ENCODE measurements around the gene SMAP2. TPM values are rescaled to one million over a fixed set of nuclear protein-coding genes. Genes with fewer than 3 reads are reported as not detected.

Gene SMAP2
- total RNA-seq, 1 donor from 2014 or later, result 196 TPM

GRCh38 chr1:40421431-40422384, 48.2 kb downstream of the SMAP2 start:
- H3K36me3 Mint-ChIP-seq (ENCODE audit: low read depth), result peaks cover 76% of the 10 kb centered on the region
- no peaks in the 10 kb centered on the region for H3K27me3 Mint-ChIP-seq (ENCODE audit: insufficient read depth)
- peak overlapping the region; percentile 65 for H3K27ac Mint-ChIP-seq
- peaks cover 20% of the 10 kb centered on the region for H3K4me1 Mint-ChIP-seq (ENCODE audit: low read depth)
- intact Hi-C loops (cut with micrococcal nuclease), result no loop called here
- no peak overlapping the region for H3K4me3 Mint-ChIP-seq
- H3K9me3 Mint-ChIP-seq, result no peaks in the 10 kb centered on the region
- DNase-seq (ENCODE audit: low spot score), result no peak

- H3K9me3 Mint-ChIP-seq, result no peaks in the 10 kb centered on the region
- intact Hi-C loops (cut with micrococcal nuclease), result no loop called here
- H3K36me3 Mint-ChIP-seq (ENCODE audit: low read depth), result peaks cover 67% of the 10 kb centered on the region
- peaks cover 20% of the 10 kb centered on the region for H3K4me1 Mint-ChIP-seq (ENCODE audit: low read depth)
- no peaks in the 10 kb centered on the region for H3K27me3 Mint-ChIP-seq (ENCODE audit: insufficient read depth)
- DNase-seq (ENCODE audit: low spot score), result no peak
- no peak overlapping the region for H3K27ac Mint-ChIP-seq
- no peak overlapping the region for H3K4me3 Mint-ChIP-seq
These were observed 49.2 kb downstream of the SMAP2 start for GRCh38 chr1:40422630-40423263.

- intact Hi-C loops (cut with micrococcal nuclease), result no loop called here
- no peaks in the 10 kb centered on the region for H3K27me3 Mint-ChIP-seq (ENCODE audit: insufficient read depth)
These were observed 49.7 kb downstream of the SMAP2 start for GRCh38 chr1:40423264-40423642.

GRCh38 chr1:40423951-40424618, 50.6 kb downstream of the SMAP2 start:
- DNase-seq (ENCODE audit: low spot score), result no peak
- Mint-ChIP-seq H3K27ac (peak overlapping the region; percentile 30), H3K4me3 (no peak overlapping the region), H3K9me3 (no peaks in the 10 kb centered on the region), H3K36me3 (ENCODE audit: low read depth) (peaks cover 56% of the 10 kb centered on the region), H3K27me3 (ENCODE audit: insufficient read depth) (no peaks in the 10 kb centered on the region), H3K4me1 (ENCODE audit: low read depth) (peaks cover 20% of the 10 kb centered on the region)
- intact Hi-C loops (cut with micrococcal nuclease), result no loop called here

More at GRCh38 chr1:40423264-40423642, 49.7 kb downstream of the SMAP2 start:
- DNase-seq (ENCODE audit: low spot score), result no peak
- H3K27ac Mint-ChIP-seq, result no peak overlapping the region
- H3K4me3 Mint-ChIP-seq, result no peak overlapping the region
- no peaks in the 10 kb centered on the region for H3K9me3 Mint-ChIP-seq
- peaks cover 20% of the 10 kb centered on the region for H3K4me1 Mint-ChIP-seq (ENCODE audit: low read depth)
- peaks cover 62% of the 10 kb centered on the region for H3K36me3 Mint-ChIP-seq (ENCODE audit: low read depth)

GRCh38 chr1:40425198-40425597, 51.7 kb downstream of the SMAP2 start:
- H3K27ac Mint-ChIP-seq, result peak overlapping the region; percentile 36
- intact Hi-C loops (cut with micrococcal nuclease), result no loop called here
- peaks cover 51% of the 10 kb centered on the region for H3K36me3 Mint-ChIP-seq (ENCODE audit: low read depth)
- DNase-seq (ENCODE audit: low spot score), result no peak
- no peaks in the 10 kb centered on the region for H3K27me3 Mint-ChIP-seq (ENCODE audit: insufficient read depth)
- H3K9me3 Mint-ChIP-seq, result no peaks in the 10 kb centered on the region
- no peak overlapping the region for H3K4me3 Mint-ChIP-seq
- H3K4me1 Mint-ChIP-seq (ENCODE audit: low read depth), result peaks cover 17% of the 10 kb centered on the region

- Mint-ChIP-seq H3K9me3 (no peaks in the 10 kb centered on the region), H3K4me1 (ENCODE audit: low read depth) (peaks cover 8% of the 10 kb centered on the region), H3K4me3 (no peak overlapping the region), H3K27me3 (ENCODE audit: insufficient read depth) (no peaks in the 10 kb centered on the region), H3K36me3 (ENCODE audit: low read depth) (peaks cover 14% of the 10 kb centered on the region), H3K27ac (no peak overlapping the region)
- intact Hi-C loops (cut with micrococcal nuclease), result no loop called here
- no peak for DNase-seq (ENCODE audit: low spot score)
These were observed 57.9 kb downstream of the SMAP2 start for GRCh38 chr1:40431385-40431784.

- peaks cover 8% of the 10 kb centered on the region for H3K4me1 Mint-ChIP-seq (ENCODE audit: low read depth)
- intact Hi-C loops (cut with micrococcal nuclease), result no loop called here
- no peak overlapping the region for H3K27ac Mint-ChIP-seq
- H3K9me3 Mint-ChIP-seq, result no peaks in the 10 kb centered on the region
- no peaks in the 10 kb centered on the region for H3K27me3 Mint-ChIP-seq (ENCODE audit: insufficient read depth)
- H3K36me3 Mint-ChIP-seq (ENCODE audit: low read depth), result peaks cover 16% of the 10 kb centered on the region
- no peak overlapping the region for H3K4me3 Mint-ChIP-seq
- DNase-seq (ENCODE audit: low spot score), result no peak
These were observed 59.3 kb downstream of the SMAP2 start for GRCh38 chr1:40432644-40433390.

- Mint-ChIP-seq H3K27me3 (ENCODE audit: insufficient read depth) (no peaks in the 10 kb centered on the region), H3K4me1 (ENCODE audit: low read depth) (peaks cover 16% of the 10 kb centered on the region), H3K9me3 (peaks cover 13% of the 10 kb centered on the region), H3K27ac (no peak overlapping the region), H3K4me3 (no peak overlapping the region), H3K36me3 (ENCODE audit: low read depth) (peaks cover 22% of the 10 kb centered on the region)
- no peak for DNase-seq (ENCODE audit: low spot score)
- intact Hi-C loops (cut with micrococcal nuclease), result no loop called here
These were observed 61.9 kb downstream of the SMAP2 start for GRCh38 chr1:40435471-40435870.

GRCh38 chr1:40435876-40436275, 62.3 kb downstream of the SMAP2 start:
- no peak for DNase-seq (ENCODE audit: low spot score)
- Mint-ChIP-seq H3K36me3 (ENCODE audit: low read depth) (peaks cover 24% of the 10 kb centered on the region), H3K27me3 (ENCODE audit: insufficient read depth) (no peaks in the 10 kb centered on the region), H3K27ac (no peak overlapping the region), H3K9me3 (peaks cover 13% of the 10 kb centered on the region), H3K4me3 (no peak overlapping the region), H3K4me1 (ENCODE audit: low read depth) (peaks cover 16% of the 10 kb centered on the region)
- intact Hi-C loops (cut with micrococcal nuclease), result no loop called here

- peaks cover 20% of the 10 kb centered on the region for H3K36me3 Mint-ChIP-seq (ENCODE audit: low read depth)
- peaks cover 16% of the 10 kb centered on the region for H3K4me1 Mint-ChIP-seq (ENCODE audit: low read depth)
- peaks cover 13% of the 10 kb centered on the region for H3K9me3 Mint-ChIP-seq
- intact Hi-C loops (cut with micrococcal nuclease), result loop anchor here (1.0 kb wide), 1 partner anchor 294 kb away; no protein-coding TSS in a partner anchor
- H3K4me3 Mint-ChIP-seq, result no peak overlapping the region
- H3K27ac Mint-ChIP-seq, result no peak overlapping the region
- DNase-seq (ENCODE audit: low spot score), result no peak
- no peaks in the 10 kb centered on the region for H3K27me3 Mint-ChIP-seq (ENCODE audit: insufficient read depth)
These were observed 65.0 kb downstream of the SMAP2 start for GRCh38 chr1:40438391-40439015.

GRCh38 chr1:40439247-40439646, 65.7 kb downstream of the SMAP2 start:
- peaks cover 15% of the 10 kb centered on the region for H3K4me1 Mint-ChIP-seq (ENCODE audit: low read depth)
- intact Hi-C loops (cut with micrococcal nuclease), result no loop called here
- DNase-seq (ENCODE audit: low spot score), result no peak
- H3K27ac Mint-ChIP-seq, result no peak overlapping the region
- H3K36me3 Mint-ChIP-seq (ENCODE audit: low read depth), result peaks cover 25% of the 10 kb centered on the region
- H3K4me3 Mint-ChIP-seq, result no peak overlapping the region
- peaks cover 13% of the 10 kb centered on the region for H3K9me3 Mint-ChIP-seq
- H3K27me3 Mint-ChIP-seq (ENCODE audit: insufficient read depth), result no peaks in the 10 kb centered on the region

All from activated T-helper 1 cell treated with anti-CD3 and anti-CD28 coated beads, Interleukin-12 subunit alpha, Interleukin-12 subunit beta, Interleukin-2, Interleukin-4 antibody, amounts not matched to agents 30 ng/mL and 10 ng/mL and 1 ng/mL, durations not matched to agents 14 hours and 24 hours and 36 hours (primary cell).